Measurements from ENCODE around the gene CD247.

CD247 gene

GRCh38 chr1:167404161-167404888 is 114.0 kb downstream of the CD247 start:
- DNase-seq = no peak

GRCh38 chr1:167401260-167401873 is 117.0 kb downstream of the CD247 start:
- peak; percentile 51 to 70 for DNase-seq

- DNase-seq = no peak
These were observed 117.9 kb downstream of the CD247 start for GRCh38 chr1:167400359-167400953.

DNA sequence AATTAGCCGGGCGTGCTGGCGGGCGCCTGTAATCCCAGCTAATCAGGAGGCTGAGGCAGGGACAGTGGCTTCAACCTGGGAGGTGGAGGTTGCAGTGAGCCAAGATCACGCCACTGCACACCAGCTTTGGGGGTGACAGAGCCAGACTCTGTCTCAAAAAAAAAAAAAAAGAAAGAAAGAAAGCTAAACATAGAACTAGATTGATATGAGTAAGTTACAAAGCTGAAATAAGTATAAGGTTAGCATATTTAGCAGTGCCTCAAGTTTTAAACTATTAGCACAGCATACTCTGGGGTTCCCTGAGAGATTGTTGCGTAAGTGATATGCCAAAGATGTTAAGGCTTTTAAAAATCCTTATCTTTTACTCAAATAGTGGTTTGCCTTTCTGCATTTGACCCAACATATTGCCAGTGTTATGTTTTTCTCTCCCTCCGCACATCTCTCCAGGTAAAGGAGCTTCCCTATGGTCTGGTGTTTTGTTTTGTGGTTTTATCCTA is 126.1 kb downstream of the CD247 start:
- DNase-seq = no peak

- no peak for DNase-seq
These were observed 129.4 kb downstream of the CD247 start for GRCh38 chr1:167388976-167389375.

DNA sequence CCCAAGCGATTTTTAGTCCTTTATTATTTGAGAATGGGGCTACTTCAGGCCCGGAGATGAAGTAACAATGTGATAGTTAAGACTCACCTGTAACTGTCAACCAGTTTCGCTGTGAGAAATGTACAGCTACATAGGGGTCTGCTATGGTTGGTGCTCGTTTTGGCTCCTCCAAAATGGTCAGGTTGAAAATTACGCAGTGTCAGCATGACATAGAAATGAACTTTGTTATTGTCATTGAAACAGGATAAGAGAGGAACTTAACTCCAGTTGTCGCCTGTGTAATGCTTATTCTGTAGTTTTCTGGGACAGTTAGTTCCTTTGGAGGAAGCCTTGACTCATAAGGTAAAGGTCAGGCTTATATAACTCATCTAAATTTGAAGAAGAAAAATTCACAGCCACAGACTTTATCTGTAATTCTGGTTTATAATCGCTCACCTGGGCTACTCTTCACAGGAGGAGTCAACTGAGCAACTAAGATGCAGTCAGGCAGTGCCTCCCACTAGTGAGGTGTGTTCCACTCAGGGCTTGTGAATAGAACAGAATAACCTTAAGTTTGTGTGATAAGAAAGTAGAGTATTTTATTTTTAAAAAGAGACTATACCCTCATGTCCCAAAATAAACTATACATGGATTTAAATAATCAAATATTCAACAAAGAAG is 130.9 kb downstream of the CD247 start:
- DNase-seq = no peak

Data from AML-193 (cell line).